Measurements from ENCODE around the gene VASN. TPM values are rescaled to one million over a fixed set of nuclear protein-coding genes. Genes with fewer than 3 reads are reported as not detected.

The VASN gene
- total and polyA plus RNA-seq, 7 donors: 2.0 to 3.8 (median 3.3) TPM

DNA sequence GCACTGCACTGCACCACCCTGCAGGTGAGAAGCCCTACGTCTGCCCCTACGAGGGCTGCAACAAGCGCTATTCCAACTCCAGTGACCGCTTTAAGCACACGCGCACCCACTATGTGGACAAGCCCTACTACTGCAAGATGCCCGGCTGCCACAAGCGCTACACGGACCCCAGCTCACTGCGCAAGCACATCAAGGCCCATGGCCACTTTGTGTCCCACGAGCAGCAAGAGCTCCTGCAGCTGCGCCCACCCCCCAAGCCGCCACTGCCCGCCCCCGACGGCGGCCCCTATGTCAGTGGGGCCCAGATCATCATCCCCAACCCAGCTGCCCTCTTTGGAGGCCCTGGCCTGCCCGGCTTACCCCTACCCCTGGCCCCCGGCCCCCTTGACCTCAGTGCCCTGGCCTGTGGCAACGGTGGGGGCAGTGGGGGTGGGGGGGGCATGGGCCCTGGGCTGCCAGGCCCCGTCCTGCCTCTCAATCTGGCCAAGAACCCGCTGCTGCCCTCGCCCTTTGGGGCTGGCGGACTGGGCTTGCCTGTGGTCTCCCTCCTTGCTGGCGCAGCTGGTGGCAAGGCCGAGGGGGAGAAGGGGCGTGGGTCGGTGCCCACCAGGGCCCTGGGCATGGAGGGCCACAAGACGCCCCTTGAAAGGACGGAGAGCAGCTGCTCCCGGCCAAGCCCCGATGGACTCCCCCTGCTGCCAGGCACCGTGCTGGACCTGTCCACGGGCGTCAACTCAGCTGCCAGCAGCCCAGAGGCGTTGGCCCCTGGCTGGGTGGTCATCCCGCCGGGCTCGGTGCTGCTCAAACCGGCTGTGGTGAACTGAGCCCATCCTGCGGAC is 34.7 kb upstream of the VASN start:
- Histone ChIP-seq H3K36me3 (ENCODE audit: insufficient read depth in 1 of 2, low read depth in 1 of 2) (peaks cover 5 to 20% of the 10 kb centered on the region in 2 donors), H3K9me3 (no peaks in the 10 kb centered on the region), H3K27me3 (ENCODE audit: insufficient read depth in 3 of 3, low read length in 2 of 3) (no peaks in the 10 kb centered on the region), H3K27ac (no peak overlapping the region), H3K4me1 (no peaks in the 10 kb centered on the region), H3K4me3 (no peak overlapping the region)
- ATAC-seq (peak in 1 of 4 donors; percentile 12), DNase-seq (no peak)
- TF ChIP-seq, protein P1, sequence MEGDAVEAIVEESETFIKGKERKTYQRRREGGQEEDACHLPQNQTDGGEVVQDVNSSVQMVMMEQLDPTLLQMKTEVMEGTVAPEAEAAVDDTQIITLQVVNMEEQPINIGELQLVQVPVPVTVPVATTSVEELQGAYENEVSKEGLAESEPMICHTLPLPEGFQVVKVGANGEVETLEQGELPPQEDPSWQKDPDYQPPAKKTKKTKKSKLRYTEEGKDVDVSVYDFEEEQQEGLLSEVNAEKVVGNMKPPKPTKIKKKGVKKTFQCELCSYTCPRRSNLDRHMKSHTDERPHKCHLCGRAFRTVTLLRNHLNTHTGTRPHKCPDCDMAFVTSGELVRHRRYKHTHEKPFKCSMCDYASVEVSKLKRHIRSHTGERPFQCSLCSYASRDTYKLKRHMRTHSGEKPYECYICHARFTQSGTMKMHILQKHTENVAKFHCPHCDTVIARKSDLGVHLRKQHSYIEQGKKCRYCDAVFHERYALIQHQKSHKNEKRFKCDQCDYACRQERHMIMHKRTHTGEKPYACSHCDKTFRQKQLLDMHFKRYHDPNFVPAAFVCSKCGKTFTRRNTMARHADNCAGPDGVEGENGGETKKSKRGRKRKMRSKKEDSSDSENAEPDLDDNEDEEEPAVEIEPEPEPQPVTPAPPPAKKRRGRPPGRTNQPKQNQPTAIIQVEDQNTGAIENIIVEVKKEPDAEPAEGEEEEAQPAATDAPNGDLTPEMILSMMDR (IDR thresholded peaks at IDR 0.05): no peak
- 75 to 83% (median 80%) methylated on average over 40 to 41 of the region's 41 CpGs for WGBS, 3 donors
- intact Hi-C loops (cut with DNase I): loop anchor here (10.0 kb wide), 2 partner anchors 132 to 352 kb away; no protein-coding TSS in a partner anchor

DNA sequence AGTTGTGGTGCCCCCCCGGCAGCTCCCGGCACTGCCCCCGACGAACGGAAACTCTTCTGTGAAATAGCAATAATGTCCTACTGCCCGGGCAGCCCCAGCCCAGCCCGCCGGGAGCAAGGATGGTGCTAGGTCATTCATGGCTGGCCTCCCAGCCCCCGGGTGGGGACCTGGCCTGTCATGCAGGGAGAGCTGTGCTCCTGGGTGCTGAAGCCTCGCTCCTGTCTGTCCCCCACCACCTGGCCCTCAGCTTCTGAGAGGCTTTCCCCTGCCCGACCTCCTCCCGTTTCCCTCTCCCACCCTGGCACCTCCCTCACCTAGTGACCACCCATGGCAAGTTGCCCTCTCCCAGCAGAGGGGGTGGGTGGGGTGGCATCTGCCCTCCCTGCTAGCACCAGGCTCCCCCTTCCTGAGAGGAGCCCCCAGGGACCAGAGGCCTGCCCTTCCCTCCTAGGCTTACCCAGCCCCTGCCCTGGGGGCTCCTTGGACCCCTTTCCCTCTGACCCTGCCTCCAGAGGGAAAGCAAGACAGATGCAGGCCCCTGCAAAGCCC is 34.0 kb upstream of the VASN start:
- intact Hi-C loops (cut with DNase I): loop anchor here (10.0 kb wide), 2 partner anchors 133 to 353 kb away; no protein-coding TSS in a partner anchor
- ATAC-seq (no peak), DNase-seq (peak in 1 of 2 donors; percentile 54)
- Histone ChIP-seq H3K9me3 (no peaks in the 10 kb centered on the region), H3K4me1 (no peaks in the 10 kb centered on the region), H3K36me3 (ENCODE audit: insufficient read depth in 1 of 2, low read depth in 1 of 2) (peaks cover 5 to 20% of the 10 kb centered on the region in 2 donors), H3K4me3 (no peak overlapping the region), H3K27ac (no peak overlapping the region), H3K27me3 (ENCODE audit: insufficient read depth in 3 of 3, low read length in 2 of 3) (no peaks in the 10 kb centered on the region)
- 53 to 81% (median 73%) methylated on average over 9 to 12 of the region's 12 CpGs for WGBS, 3 donors
- TF ChIP-seq, protein P1 (IDR thresholded peaks at IDR 0.05): no peak

DNA sequence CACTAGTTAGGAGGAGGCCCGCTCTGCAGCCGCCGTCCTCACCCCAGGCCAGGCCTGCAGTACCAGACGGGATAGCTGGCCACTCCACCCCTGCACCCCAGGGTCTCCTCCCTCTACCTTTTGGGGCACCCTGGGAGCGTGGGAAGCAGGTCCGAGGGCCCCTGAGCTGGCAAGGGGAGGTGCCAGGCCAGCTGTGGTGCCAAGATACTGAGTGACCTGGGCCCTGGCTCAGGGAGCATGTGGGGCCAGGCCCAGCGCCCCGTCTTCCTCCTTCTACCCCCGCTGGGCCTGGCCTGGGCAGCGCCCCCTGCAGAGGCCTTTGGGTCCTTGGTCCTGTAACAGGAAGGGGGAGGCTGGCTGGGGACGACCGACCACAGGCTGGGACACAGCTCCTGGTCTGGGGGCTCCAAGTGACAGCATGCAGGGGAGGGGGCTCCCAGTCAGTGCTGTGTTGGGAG is 33.5 kb upstream of the VASN start:
- intact Hi-C loops (cut with DNase I): loop anchor here (10.0 kb wide), 2 partner anchors 133 to 353 kb away; no protein-coding TSS in a partner anchor
- H3K4me3 ChIP-seq: no peak overlapping the region
- ATAC-seq (no peak), DNase-seq (peak in 1 of 2 donors; percentile 55)
- H3K27me3 ChIP-seq (ENCODE audit: insufficient read depth in 3 of 3, low read length in 2 of 3): no peaks in the 10 kb centered on the region
- H3K9me3 ChIP-seq: no peaks in the 10 kb centered on the region
- no peak overlapping the region for H3K27ac ChIP-seq
- TF ChIP-seq, protein P1 (IDR thresholded peaks at IDR 0.05): no peak
- WGBS, 3 donors: 87 to 89% (median 88%) methylated on average over 10 to 12 of the region's 12 CpGs
- peaks cover 5 to 20% of the 10 kb centered on the region in 2 donors for H3K36me3 ChIP-seq (ENCODE audit: insufficient read depth in 1 of 2, low read depth in 1 of 2)
- peaks cover 4% of the 10 kb centered on the region for H3K4me1 ChIP-seq

DNA sequence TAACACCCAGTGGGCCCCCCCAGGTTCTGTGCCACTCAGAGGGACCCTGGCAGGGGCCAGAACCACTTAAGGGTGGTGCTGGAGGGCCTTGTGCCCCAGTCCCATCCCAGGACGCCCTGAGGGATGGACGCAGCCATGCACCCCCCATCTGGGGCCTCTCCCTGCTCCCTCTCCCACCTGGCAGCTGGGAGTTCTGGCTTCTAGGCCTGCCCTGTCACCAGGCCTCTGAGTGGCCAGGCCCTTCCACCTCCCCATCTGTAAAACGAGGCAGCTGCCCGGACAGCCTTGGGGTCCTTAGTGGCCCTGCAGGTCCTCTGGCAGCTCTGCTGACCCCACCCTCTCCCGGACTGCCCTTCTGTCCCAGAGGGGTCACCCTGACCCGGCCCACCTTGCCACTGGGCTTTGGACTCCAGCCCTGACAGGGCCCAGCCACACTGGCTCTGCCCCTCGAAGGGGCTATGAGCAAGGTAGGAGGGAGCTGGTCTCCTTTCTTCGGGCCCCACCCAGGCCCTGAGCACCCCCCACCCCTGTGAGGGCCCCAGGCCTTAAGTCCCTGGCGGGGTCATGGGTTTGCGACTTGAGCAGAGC is 32.8 kb upstream of the VASN start:
- H3K9me3 ChIP-seq: no peaks in the 10 kb centered on the region
- H3K27ac ChIP-seq: no peak overlapping the region
- intact Hi-C loops (cut with DNase I): loop anchor here (10.0 kb wide), 2 partner anchors 134 to 354 kb away; no protein-coding TSS in a partner anchor
- 77 to 79% (median 79%) methylated on average over 9 to 10 of the region's 10 CpGs for WGBS, 3 donors
- H3K36me3 ChIP-seq (ENCODE audit: insufficient read depth in 1 of 2, low read depth in 1 of 2): peaks cover 5 to 20% of the 10 kb centered on the region in 2 donors
- H3K4me3 ChIP-seq: no peak overlapping the region
- TF ChIP-seq, protein P1 (IDR thresholded peaks at IDR 0.05): no peak
- peak in 1 of 2 donors; percentile 55 for DNase-seq
- no peaks in the 10 kb centered on the region for H3K27me3 ChIP-seq (ENCODE audit: insufficient read depth in 3 of 3, low read length in 2 of 3)
- no peak for ATAC-seq
- H3K4me1 ChIP-seq: peaks cover 6% of the 10 kb centered on the region
